ENCODE results near the gene SLC6A17.

DNA sequence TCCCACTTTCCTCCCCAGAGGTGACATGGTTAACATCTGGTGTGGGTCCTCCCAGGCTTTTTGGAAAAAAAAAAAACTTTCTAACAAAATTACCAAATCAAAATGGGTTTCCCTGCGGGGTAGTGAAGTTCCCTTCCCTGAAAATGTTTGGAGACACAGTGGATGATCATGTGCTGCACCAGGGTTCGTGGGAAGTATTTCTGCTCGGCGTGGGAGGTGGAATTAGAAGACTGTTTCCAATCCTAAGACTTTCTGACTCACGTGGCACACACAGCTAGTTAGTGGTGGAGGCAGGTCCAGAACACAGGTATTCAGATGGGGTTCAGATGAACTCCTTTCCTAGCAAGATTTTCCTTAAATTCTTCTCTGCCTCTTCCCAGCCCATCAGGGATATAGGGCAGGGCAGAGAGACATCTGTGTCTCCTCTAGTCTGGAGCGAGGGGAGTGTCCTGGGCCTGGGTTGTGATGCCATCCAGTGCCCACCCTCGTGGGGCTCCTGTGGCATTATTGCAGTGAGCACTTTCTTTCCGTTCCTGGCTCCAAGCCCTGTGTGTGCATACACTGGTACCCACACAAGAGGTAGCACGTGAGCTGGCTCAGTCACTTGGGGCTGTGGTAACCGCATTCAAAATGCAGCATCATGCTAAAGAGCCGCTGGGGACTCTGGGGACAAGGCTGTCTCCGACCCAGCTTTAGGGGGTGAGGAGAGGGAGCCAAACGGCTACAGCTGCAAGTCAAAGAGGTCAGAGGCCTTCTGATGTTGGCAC is 87.3 kb downstream of the SLC6A17 start:
- TF ChIP-seq, protein P1, sequence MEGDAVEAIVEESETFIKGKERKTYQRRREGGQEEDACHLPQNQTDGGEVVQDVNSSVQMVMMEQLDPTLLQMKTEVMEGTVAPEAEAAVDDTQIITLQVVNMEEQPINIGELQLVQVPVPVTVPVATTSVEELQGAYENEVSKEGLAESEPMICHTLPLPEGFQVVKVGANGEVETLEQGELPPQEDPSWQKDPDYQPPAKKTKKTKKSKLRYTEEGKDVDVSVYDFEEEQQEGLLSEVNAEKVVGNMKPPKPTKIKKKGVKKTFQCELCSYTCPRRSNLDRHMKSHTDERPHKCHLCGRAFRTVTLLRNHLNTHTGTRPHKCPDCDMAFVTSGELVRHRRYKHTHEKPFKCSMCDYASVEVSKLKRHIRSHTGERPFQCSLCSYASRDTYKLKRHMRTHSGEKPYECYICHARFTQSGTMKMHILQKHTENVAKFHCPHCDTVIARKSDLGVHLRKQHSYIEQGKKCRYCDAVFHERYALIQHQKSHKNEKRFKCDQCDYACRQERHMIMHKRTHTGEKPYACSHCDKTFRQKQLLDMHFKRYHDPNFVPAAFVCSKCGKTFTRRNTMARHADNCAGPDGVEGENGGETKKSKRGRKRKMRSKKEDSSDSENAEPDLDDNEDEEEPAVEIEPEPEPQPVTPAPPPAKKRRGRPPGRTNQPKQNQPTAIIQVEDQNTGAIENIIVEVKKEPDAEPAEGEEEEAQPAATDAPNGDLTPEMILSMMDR (IDR thresholded peaks at IDR 0.05; ENCODE audit: low read length), result no peak
- no peak for TF ChIP-seq EZH2 (IDR thresholded peaks at IDR 0.05; ENCODE audit: borderline replicate concordance, low read length)
